SK-N-SH (cell line): ENCODE results near the gene BCAS4. TPM values are rescaled to one million over a fixed set of nuclear protein-coding genes. Genes with fewer than 3 reads are reported as not detected.

Experiments used
- CTCF ChIA-PET: fragments of 300-600, 350-600 bp; formaldehyde crosslinking; extraction: SDS; loops from one replicate; lab custom pipeline; 2021; lab: Yijun Ruan, JAX
- POLR2A ChIA-PET: fragments of 350-600 bp; sonication (Branson Sonifier 250); formaldehyde crosslinking; extraction: SDS; loops from one replicate; lab custom pipeline; 2020; ENCODE audit warnings: antibody characterized with exemption, inconsistent platforms; lab: Yijun Ruan, JAX
- DNase-seq: peaks from one replicate; pipeline ENCODE4 v3.0.0; 2012
- H2AFZ ChIP-seq: fragments of 200-600 bp; sonication (generic); 2 replicates; pipeline ENCODE4 v1.8.1; 2016; ENCODE audit warnings: antibody characterized with exemption, mild to moderate bottlenecking, low read depth
- H3F3A ChIP-seq: fragments of 200-600 bp; sonication (generic); replicated peaks from 2 replicates; pipeline ENCODE3; 2016; ENCODE audit warnings: antibody characterized with exemption, mild to moderate bottlenecking; ENCODE audit not compliant: insufficient read depth
- H3K27ac ChIP-seq, 2 experiments: fragments of 200-500 bp in 1 of 2; fragments of 200-600 bp in 1 of 2; sonication (Bioruptor generic) in 1 of 2; sonication (generic), shearing (Covaris generic) in 1 of 2; 2 replicates each; pipeline versions ENCODE4 v1.5.1 to v1.6.1; 2014 to 2016; ENCODE audit warnings: low read depth in 2 of 2, inconsistent platforms in 1 of 2, low read length in 1 of 2, mild to moderate bottlenecking in 1 of 2, mixed read lengths in 1 of 2
- H3K27me3 ChIP-seq: fragments of 200-600 bp; sonication (generic), shearing (Covaris generic); 2 replicates; pipeline ENCODE4 v1.6.1; 2016; ENCODE audit warnings: mixed run types; ENCODE audit not compliant: insufficient read depth
- H3K36me3 ChIP-seq, 2 experiments: fragments of 200-500 bp in 1 of 2; fragments of 200-600 bp in 1 of 2; sonication (Bioruptor generic) in 1 of 2; sonication (generic) in 1 of 2; replicated peaks in 1 of 2; 2 replicates each; pipeline versions ENCODE3 to v1.5.1; 2014 to 2016; ENCODE audit warnings: low read length in 1 of 2, mild to moderate bottlenecking in 1 of 2; ENCODE audit not compliant: insufficient read depth in 2 of 2, control insufficient read depth in 1 of 2
- H3K4me1 ChIP-seq, 2 experiments: fragments of 200-500 bp in 1 of 2; fragments of 200-600 bp in 1 of 2; sonication (Bioruptor generic) in 1 of 2; sonication (generic), shearing (Covaris generic) in 1 of 2; 2 replicates each; pipeline versions ENCODE4 v1.5.1 to v1.6.1; 2014 to 2016; ENCODE audit warnings: low read depth in 1 of 2, low read length in 1 of 2, mixed run types in 1 of 2; ENCODE audit not compliant: insufficient read depth in 2 of 2, control insufficient read depth in 1 of 2
- H3K4me2 ChIP-seq: fragments of 200-600 bp; sonication (generic), shearing (Covaris generic); 2 replicates; pipeline ENCODE4 v1.6.1; 2017; ENCODE audit warnings: mixed run types
- H3K4me3 ChIP-seq, 2 experiments: fragments of 200-500 bp in 1 of 2; fragments of 200-600 bp in 1 of 2; sonication (Bioruptor generic) in 1 of 2; sonication (generic), shearing (Covaris generic) in 1 of 2; 2 replicates each; pipeline versions ENCODE4 v1.5.1 to v1.8.1; 2014 to 2016; ENCODE audit warnings: low read depth in 2 of 2, inconsistent platforms in 1 of 2, low read length in 1 of 2, mild to moderate bottlenecking in 1 of 2, mixed read lengths in 1 of 2, moderate library complexity in 1 of 2
- H3K79me2 ChIP-seq: fragments of 200-600 bp; sonication (generic); 2 replicates; pipeline ENCODE4 v1.8.1; 2017; ENCODE audit warnings: mild to moderate bottlenecking; ENCODE audit not compliant: insufficient read depth
- H3K9ac ChIP-seq: fragments of 200-600 bp; sonication (generic); 2 replicates; pipeline ENCODE4 v1.6.1; 2017; ENCODE audit warnings: mixed run types
- H3K9me2 ChIP-seq: fragments of 200-600 bp; sonication (generic); 2 replicates; pipeline ENCODE4 v1.6.1; 2017; ENCODE audit warnings: mixed run types
- H3K9me3 ChIP-seq: fragments of 200-600 bp; sonication (generic); 2 replicates; pipeline ENCODE4 v1.6.1; 2017; ENCODE audit warnings: mixed run types, mild to moderate bottlenecking, moderate library complexity
- H4K20me1 ChIP-seq: fragments of 200-600 bp; sonication (generic); 2 replicates; pipeline ENCODE4 v1.6.1; 2017; ENCODE audit warnings: mild to moderate bottlenecking, mixed run types; ENCODE audit not compliant: insufficient read depth
- CHD2 ChIP-seq: fragments of 150-350 bp; IDR thresholded peaks from 2 replicates; pipeline ENCODE4 v1.6.1; 2018; ENCODE audit warnings: low read length; ENCODE audit not compliant: partially characterized antibody
- EP300 ChIP-seq, 2 experiments: IDR thresholded peaks; 2 replicates each; pipeline versions ENCODE4 v1.4.0 to v1.6.1; 2012; ENCODE audit warnings: borderline replicate concordance in 1 of 2, low read depth in 1 of 2, low read length in 1 of 2
- FOSL2 ChIP-seq: IDR thresholded peaks from 2 replicates; pipeline ENCODE4 v1.4.0; 2012; ENCODE audit warnings: low read depth, mild to moderate bottlenecking, moderate library complexity, borderline replicate concordance
- GABPA ChIP-seq: IDR thresholded peaks from 2 replicates; pipeline ENCODE4 v1.4.0; 2012; ENCODE audit warnings: low read depth, mild to moderate bottlenecking
- GATA2 ChIP-seq: sonication (generic); formaldehyde crosslinking; IDR thresholded peaks from 2 replicates; pipeline ENCODE4 v1.5.0; 2020; ENCODE audit warnings: mild to moderate bottlenecking, missing genetic modification reagents
- JUND ChIP-seq: IDR thresholded peaks from 2 replicates; pipeline ENCODE4 v1.4.0; 2012
- MAX ChIP-seq: IDR thresholded peaks from 2 replicates; pipeline ENCODE4 v1.4.0; 2012; ENCODE audit warnings: low read depth
- NRF1 ChIP-seq: IDR thresholded peaks from 2 replicates; pipeline ENCODE4 v1.6.1; 2012; ENCODE audit warnings: low read depth, mild to moderate bottlenecking, low read length
- POLR2AphosphoS5 ChIP-seq: IDR thresholded peaks from 2 replicates; pipeline ENCODE4 v1.6.1; 2012; ENCODE audit warnings: low read depth, low read length
- REST ChIP-seq: IDR thresholded peaks from 2 replicates; pipeline ENCODE4 v1.6.1; 2012; ENCODE audit warnings: mild to moderate bottlenecking, low read depth, low read length, moderate library complexity
- RFX5 ChIP-seq: IDR thresholded peaks from 2 replicates; pipeline ENCODE4 v1.6.1; 2012; ENCODE audit warnings: mild to moderate bottlenecking, improper control_type of control experiment, low read length
- TCF12 ChIP-seq: IDR thresholded peaks from 2 replicates; pipeline ENCODE4 v1.4.0; 2012
- USF1 ChIP-seq: IDR thresholded peaks from 2 replicates; pipeline ENCODE4 v1.4.0; 2012; ENCODE audit warnings: low read depth, borderline replicate concordance
- YY1 ChIP-seq: IDR thresholded peaks from 2 replicates; pipeline ENCODE4 v1.4.0; 2012; ENCODE audit warnings: low read depth, mild to moderate bottlenecking
- WGBS: methylation state at CpG from one replicate; pipeline ENCODE4 v1.1.6; 2017; ENCODE audit warnings: low lambda C conversion rate; 5-methylcytosine and 5-hydroxymethylcytosine counted together
- polyA plus RNA-seq, 3 experiments: library from polyadenylated mRNA; depleted of rRNA; stranded (reverse); fragments of >200 nt; gene quantifications; 2 replicates each; pipeline ENCODE4 v1.2.3, GENCODE V29; 2012
- TF ChIP-seq, protein P1 (sequence below): IDR thresholded peaks from 2 replicates; pipeline ENCODE4 v1.4.0; 2012; ENCODE audit warnings: low read depth, borderline replicate concordance
- TF ChIP-seq, protein P2 (sequence below): IDR thresholded peaks from 2 replicates; pipeline ENCODE4; 2012

The BCAS4 gene
- polyA plus RNA-seq, 1 of the 3 experiments (the other 2 are of a cell fraction) = 43.8 TPM

DNA sequence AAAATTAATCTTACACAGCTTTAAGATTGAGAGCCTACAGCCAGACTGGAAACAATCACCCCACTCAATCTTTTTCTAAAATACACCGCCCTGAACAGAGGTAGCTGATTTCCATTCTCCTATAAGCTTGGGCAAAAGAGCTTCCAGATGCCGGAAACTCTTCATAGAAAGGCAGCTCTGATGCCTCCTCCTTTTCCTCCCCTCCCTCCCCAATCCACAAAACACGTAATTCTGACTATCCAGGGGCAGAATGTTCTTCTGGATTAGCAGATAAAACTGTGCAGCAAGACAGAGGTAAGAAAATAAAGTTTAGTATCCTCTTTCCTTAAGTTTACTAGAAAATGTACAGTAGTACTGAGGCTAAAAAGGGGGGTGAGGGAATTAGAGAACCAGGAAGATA lies 120.6 kb downstream of the BCAS4 start:
- 0 out of 2 replicates have a peak, but pooled peaks have one; percentile 17 for TF ChIP-seq FOSL2
- TF ChIP-seq, protein P1, sequence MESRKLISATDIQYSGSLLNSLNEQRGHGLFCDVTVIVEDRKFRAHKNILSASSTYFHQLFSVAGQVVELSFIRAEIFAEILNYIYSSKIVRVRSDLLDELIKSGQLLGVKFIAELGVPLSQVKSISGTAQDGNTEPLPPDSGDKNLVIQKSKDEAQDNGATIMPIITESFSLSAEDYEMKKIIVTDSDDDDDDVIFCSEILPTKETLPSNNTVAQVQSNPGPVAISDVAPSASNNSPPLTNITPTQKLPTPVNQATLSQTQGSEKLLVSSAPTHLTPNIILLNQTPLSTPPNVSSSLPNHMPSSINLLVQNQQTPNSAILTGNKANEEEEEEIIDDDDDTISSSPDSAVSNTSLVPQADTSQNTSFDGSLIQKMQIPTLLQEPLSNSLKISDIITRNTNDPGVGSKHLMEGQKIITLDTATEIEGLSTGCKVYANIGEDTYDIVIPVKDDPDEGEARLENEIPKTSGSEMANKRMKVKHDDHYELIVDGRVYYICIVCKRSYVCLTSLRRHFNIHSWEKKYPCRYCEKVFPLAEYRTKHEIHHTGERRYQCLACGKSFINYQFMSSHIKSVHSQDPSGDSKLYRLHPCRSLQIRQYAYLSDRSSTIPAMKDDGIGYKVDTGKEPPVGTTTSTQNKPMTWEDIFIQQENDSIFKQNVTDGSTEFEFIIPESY = no peak
- TF ChIP-seq, protein P2, sequence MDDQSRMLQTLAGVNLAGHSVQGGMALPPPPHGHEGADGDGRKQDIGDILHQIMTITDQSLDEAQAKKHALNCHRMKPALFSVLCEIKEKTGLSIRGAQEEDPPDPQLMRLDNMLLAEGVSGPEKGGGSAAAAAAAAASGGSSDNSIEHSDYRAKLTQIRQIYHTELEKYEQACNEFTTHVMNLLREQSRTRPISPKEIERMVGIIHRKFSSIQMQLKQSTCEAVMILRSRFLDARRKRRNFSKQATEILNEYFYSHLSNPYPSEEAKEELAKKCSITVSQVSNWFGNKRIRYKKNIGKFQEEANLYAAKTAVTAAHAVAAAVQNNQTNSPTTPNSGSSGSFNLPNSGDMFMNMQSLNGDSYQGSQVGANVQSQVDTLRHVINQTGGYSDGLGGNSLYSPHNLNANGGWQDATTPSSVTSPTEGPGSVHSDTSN = peak; percentile 31; the same call in 1 of the 2 replicates
- no peak for TF ChIP-seq JUND
- peak; percentile 17; the same call in 1 of the 2 replicates for TF ChIP-seq GABPA
- 0 out of 4 replicates have a peak, but pooled peaks of 1 of the 2 experiments have one; percentile 8 for TF ChIP-seq EP300 (IDR thresholded peaks at IDR 0.05; ENCODE audit: borderline replicate concordance in 1 of 2, low read depth in 1 of 2, low read length in 1 of 2)
- TF ChIP-seq TCF12 = peak; percentile 63
- peak; percentile 32 for DNase-seq
- ChIA-PET CTCF (interaction anchor here (1.5 to 11.5 kb wide), 4 partner anchors 10 to 121 kb away, joined by 3 to 137 read pairs (median 18); partner anchors contain the start of genes ADNP and BCAS4), POLR2A (interaction anchor here (0.7 to 1.4 kb wide), 3 partner anchors 13 to 74 kb away, joined by 3 to 5 read pairs (median 3); partner anchors contain the start of gene ADNP)
- Histone ChIP-seq H3K27me3 (no peaks in the 10 kb centered on the region), H3K9me3 (no peaks in the 10 kb centered on the region), H2AFZ (no peak overlapping the region), H3K4me1 (peaks cover 54 to 73% of the 10 kb centered on the region in 2 experiments), H3K9me2 (no peaks in the 10 kb centered on the region), H3K79me2 (peaks cover 97% of the 10 kb centered on the region), H3F3A (peaks cover 76% of the 10 kb centered on the region), H3K36me3 (peaks cover 28 to 34% of the 10 kb centered on the region in 2 experiments), H3K4me2 (peak overlapping the region; percentile 35; the same call in 1 of the 2 replicates), H3K27ac (peak overlapping the region; percentile 71), H4K20me1 (peaks cover 100% of the 10 kb centered on the region), H3K4me3 (no peak overlapping the region), H3K9ac (peak overlapping the region; percentile 22; the same call in 1 of the 2 replicates)
- WGBS = 32% methylated on average over 3 of the region's 3 CpGs

GRCh38 chr20:50916257-50916656 lies 121.4 kb downstream of the BCAS4 start:
- peaks cover 67% of the 10 kb centered on the region for H3F3A ChIP-seq
- peaks cover 31 to 34% of the 10 kb centered on the region in 2 experiments for H3K36me3 ChIP-seq
- H3K9ac ChIP-seq = no peak overlapping the region; the same call in 1 of the 2 replicates
- H3K4me2 ChIP-seq = peak overlapping the region; percentile 44; the same call in 1 of the 2 replicates
- H3K27me3 ChIP-seq = no peaks in the 10 kb centered on the region
- ChIA-PET POLR2A (interaction anchor here (1.0 to 1.4 kb wide), 2 partner anchors 15 to 74 kb away, joined by 3 to 5 read pairs; partner anchors contain the start of gene ADNP), CTCF (interaction anchor here (1.5 to 11.5 kb wide), 3 partner anchors 14 to 122 kb away, joined by 3 to 137 read pairs (median 32); partner anchors contain the start of genes ADNP and BCAS4)
- H3K27ac ChIP-seq = peak overlapping the region; percentile 71
- H2AFZ ChIP-seq = no peak overlapping the region
- peaks cover 48 to 69% of the 10 kb centered on the region in 2 experiments for H3K4me1 ChIP-seq
- H3K9me2 ChIP-seq = no peaks in the 10 kb centered on the region
- peaks cover 99% of the 10 kb centered on the region for H3K79me2 ChIP-seq
- 62% methylated on average over 5 of the region's 5 CpGs for WGBS
- DNase-seq = no peak
- no peaks in the 10 kb centered on the region for H3K9me3 ChIP-seq
- no peak overlapping the region for H3K4me3 ChIP-seq
- peaks cover 100% of the 10 kb centered on the region for H4K20me1 ChIP-seq
- TF ChIP-seq, protein P1 = no peak
- TF ChIP-seq POLR2AphosphoS5 = no peak
- no peak for TF ChIP-seq YY1
- no peak for TF ChIP-seq CHD2
- no peak for TF ChIP-seq RFX5
- no peak for TF ChIP-seq GABPA
- no peak for TF ChIP-seq NRF1
- TF ChIP-seq EP300 (IDR thresholded peaks at IDR 0.05; ENCODE audit: borderline replicate concordance in 1 of 2, low read depth in 1 of 2, low read length in 1 of 2) = no peak
- TF ChIP-seq GATA2 (CRISPR knock-in tag) = no peak
- peak; percentile 74 for TF ChIP-seq USF1
- no peak for TF ChIP-seq MAX
- no peak for TF ChIP-seq REST
